Endothelial cell of hepatic sinusoid (primary cell): Measurements from ENCODE around the gene AUTS2.

Experiments used
- in situ Hi-C: cut with HindIII; loops from 2 replicates; pipeline ENCODE4 v1.10.0; 2017; ENCODE audit warnings: low sequenced_read_pairs

The AUTS2 gene

GRCh38 chr7:70420381-70420662, 822.0 kb downstream of the AUTS2 start:
- in situ Hi-C loops, result no loop called here

- in situ Hi-C loops, result no loop called here
Observed at GRCh38 chr7:70421319-70421718, 823.0 kb downstream of the AUTS2 start.

- in situ Hi-C loops, result no loop called here
Observed at GRCh38 chr7:70426249-70426880, 828.1 kb downstream of the AUTS2 start.

GRCh38 chr7:70432567-70433001, 834.3 kb downstream of the AUTS2 start:
- in situ Hi-C loops, result no loop called here

GRCh38 chr7:70434376-70434775, 836.1 kb downstream of the AUTS2 start:
- in situ Hi-C loops, result no loop called here

- in situ Hi-C loops, result no loop called here
Observed at GRCh38 chr7:70434821-70435220, 836.5 kb downstream of the AUTS2 start.

DNA sequence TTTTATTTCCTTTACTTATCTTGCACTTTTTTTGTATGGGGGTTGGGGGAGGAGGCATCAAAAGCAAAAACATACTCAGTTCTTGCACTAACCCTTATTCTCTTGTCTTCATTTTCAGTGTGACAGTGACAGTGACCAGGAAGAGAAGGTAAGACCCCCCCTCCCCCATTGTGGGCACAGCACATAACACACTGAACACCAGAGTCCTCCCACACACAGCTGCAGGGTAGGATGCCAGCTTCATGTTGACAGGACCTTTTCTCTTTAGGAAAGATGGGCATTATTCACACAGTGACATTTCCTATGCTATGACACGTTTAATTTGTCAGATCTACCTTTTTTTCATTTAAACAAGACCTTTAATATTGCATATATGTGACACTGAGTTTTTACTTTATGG, 837.4 kb downstream of the AUTS2 start:
- in situ Hi-C loops, result no loop called here

DNA sequence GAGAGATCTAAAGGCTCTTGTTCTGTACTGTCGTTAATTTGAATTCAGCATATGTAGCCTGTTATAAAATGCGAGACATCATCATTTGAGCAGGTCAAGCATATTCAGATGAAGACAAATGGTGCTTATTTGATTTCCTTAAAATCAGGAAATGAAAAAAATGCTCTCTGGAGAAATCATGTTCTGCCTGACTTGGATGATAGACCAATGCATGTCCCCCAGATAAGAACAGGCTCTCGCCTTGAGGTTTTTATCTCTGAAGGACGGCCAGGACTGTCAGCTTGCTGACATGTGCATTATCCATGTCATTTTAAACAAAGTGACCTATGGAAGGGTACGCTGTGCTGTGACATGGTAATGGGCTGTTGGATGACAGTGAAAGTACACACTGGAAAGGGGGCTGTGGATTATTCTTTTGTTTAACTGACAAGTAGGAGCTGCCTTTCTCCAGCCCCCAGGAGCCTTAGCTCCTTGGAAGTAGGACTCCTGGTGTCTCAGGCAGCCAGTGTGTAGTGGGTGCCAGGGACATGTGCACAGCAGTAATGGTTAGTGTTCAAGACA, 838.6 kb downstream of the AUTS2 start:
- in situ Hi-C loops, result no loop called here

- in situ Hi-C loops, result no loop called here
Observed at GRCh38 chr7:70439651-70440050, 841.4 kb downstream of the AUTS2 start.

GRCh38 chr7:70446448-70447143, 848.3 kb downstream of the AUTS2 start:
- in situ Hi-C loops, result no loop called here

GRCh38 chr7:70448312-70448906, 850.1 kb downstream of the AUTS2 start:
- in situ Hi-C loops, result no loop called here

DNA sequence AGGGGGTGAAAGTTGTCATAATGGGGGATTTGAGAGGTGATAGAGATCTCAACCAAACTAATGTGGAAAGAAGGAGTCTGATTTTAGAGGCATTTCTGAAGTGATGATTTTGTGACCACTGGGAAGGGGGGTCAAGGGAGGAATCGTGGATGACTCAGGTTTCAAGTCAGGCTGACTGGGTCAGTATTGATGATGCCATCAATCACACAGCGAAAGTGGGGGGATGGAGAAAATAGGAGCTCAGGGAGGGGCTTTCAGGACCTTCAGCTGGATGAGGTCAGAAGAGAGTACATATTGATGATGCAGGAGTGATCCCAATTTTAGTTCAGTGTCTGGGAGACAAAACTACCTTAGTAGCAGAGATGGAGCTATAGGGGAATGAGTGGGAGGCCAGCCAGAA, 852.5 kb downstream of the AUTS2 start:
- in situ Hi-C loops, result no loop called here

DNA sequence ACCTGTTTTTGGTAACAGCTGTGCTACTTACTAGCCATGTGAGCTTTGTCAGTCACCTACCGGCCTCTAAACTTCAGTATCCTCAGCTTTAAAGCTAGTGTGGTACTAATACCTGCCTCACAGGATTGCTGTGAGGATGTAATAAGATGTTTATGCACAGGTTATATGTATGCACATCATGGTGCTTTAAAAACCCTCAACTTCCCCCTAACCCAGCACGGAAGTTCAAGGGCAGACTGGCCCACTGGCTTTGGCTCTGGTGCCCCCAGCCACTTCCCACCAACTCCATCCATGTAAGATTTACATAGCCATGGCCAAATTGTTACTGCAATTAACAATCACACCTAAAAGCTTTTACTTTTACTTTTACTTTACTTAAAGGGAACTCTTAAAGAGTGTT, 857.6 kb downstream of the AUTS2 start:
- in situ Hi-C loops, result no loop called here

GRCh38 chr7:70456719-70457118, 858.4 kb downstream of the AUTS2 start:
- in situ Hi-C loops, result no loop called here

- in situ Hi-C loops, result no loop called here
Observed at GRCh38 chr7:70457482-70457881, 859.2 kb downstream of the AUTS2 start.

GRCh38 chr7:70457883-70458680, 859.8 kb downstream of the AUTS2 start:
- in situ Hi-C loops, result no loop called here

GRCh38 chr7:70458745-70459144, 860.5 kb downstream of the AUTS2 start:
- in situ Hi-C loops, result no loop called here

DNA sequence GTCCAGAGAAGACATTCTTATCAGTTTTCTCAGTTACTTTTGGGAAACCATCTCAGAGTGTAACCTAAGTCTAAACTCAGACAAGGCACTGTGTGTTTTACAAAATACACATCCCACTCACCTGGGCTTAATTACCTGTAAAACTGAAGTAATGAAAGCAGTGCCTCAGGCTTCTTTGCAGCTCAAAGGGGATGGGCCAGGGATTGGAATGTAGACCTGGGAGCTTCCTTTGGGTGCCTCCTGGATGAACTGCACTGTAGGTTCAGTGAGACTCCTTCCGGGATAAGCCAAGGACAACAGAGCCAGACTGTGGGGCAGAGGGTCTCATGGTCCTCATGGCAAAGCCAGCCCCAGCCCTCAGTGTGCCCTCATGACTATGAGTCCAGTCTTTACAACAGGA, 861.3 kb downstream of the AUTS2 start:
- in situ Hi-C loops, result no loop called here

GRCh38 chr7:70460071-70460470, 861.8 kb downstream of the AUTS2 start:
- in situ Hi-C loops, result no loop called here

DNA sequence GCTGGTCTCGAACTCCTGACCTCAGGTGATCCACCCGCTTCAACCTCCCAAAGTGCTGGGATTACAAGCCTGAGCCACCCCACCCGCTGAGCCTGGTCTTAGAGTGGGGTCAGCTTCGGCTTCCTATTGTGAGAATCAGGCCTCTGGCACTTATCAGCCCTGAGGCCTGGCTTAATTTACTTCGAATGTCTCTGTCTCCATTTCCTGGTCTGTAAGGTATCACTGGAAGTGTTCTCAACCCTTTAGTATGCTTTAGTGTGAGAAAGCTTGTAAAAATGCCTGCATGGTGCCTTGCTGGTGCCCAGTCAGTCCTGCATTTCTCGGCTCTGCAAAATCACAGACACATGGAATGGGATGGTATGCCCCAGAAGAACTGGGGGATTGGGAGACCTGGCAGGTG, 862.3 kb downstream of the AUTS2 start:
- in situ Hi-C loops, result no loop called here

DNA sequence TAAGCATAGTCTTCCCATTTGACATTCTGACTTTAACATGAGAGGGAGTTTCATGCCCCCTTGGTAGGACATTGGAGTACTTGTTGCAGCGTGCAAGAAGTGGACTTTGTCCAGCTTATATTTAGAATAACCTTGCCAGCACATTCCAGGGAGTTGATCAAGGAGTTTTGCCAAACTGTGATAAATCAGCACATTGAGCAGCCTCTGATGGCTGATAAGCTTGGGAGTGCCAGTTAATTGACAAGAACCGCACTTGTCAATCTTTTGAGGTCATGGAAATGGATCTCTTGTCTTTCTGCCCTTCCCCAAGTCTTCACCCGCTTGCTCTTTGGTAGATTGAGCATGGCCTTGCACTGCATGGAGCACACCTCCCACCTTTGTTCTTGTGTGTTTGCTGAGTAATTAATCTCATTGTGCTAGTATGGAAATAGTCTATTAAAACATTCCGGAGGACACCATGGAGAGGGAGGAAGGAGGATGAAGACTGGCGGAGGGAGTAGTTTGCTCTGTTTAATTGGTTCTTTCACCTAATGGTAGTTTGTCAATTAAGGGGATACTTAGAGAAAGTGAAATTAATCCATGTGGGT, 865.2 kb downstream of the AUTS2 start:
- in situ Hi-C loops, result no loop called here
